C4-2B (cell line): ENCODE results near the gene KCNQ1.

Experiments
- H3K27ac ChIP-seq: fragments of 450-650 bp; 2 replicates; pipeline ENCODE4 v1.5.1; 2017
- ZFX ChIP-seq: fragments of 450-650 bp; IDR thresholded peaks from 2 replicates; pipeline ENCODE4 v1.6.1; 2017
- TF ChIP-seq, protein P1 (sequence below): fragments of 450-650 bp; conservative IDR thresholded peaks from 2 replicates; pipeline ENCODE4 v1.5.1; 2017; ENCODE audit warnings: mild to moderate bottlenecking

The KCNQ1 gene

DNA sequence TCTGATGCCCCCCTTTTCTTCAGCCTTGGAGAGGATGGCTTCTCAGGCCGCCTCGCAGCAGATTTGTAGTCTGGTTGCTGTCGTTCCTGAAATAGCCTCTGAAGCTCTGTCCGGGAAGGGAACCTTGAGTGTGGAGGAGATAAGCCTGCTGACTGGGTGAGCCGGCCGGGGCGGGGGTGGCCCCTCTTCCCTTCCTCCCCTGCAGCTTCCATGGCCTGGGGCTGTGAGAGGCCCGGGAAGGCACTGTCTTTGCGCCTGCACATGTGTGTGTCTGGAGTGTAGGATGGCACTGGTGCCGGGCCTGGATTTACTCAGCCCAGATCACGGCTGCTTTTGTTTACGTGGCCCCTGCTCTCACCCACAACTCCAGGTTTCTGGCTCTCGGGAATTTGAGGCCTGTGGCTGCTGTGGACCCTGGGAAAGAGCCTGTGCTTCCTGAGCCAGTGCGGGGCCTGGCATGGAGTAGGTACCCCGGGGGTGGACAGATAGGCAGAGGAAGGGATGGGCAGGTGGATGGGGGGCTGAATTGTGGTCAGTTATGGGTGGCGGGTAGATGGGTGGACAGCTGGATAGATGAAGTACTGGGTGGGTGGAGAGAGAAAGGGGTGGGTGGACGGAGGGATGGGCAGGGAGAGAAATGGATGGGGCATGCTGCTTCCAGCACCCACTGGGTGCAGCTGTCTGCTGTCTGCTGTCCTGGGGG, 16.6 kb downstream of the KCNQ1 start:
- no peak for TF ChIP-seq ZFX
- TF ChIP-seq, protein P1, sequence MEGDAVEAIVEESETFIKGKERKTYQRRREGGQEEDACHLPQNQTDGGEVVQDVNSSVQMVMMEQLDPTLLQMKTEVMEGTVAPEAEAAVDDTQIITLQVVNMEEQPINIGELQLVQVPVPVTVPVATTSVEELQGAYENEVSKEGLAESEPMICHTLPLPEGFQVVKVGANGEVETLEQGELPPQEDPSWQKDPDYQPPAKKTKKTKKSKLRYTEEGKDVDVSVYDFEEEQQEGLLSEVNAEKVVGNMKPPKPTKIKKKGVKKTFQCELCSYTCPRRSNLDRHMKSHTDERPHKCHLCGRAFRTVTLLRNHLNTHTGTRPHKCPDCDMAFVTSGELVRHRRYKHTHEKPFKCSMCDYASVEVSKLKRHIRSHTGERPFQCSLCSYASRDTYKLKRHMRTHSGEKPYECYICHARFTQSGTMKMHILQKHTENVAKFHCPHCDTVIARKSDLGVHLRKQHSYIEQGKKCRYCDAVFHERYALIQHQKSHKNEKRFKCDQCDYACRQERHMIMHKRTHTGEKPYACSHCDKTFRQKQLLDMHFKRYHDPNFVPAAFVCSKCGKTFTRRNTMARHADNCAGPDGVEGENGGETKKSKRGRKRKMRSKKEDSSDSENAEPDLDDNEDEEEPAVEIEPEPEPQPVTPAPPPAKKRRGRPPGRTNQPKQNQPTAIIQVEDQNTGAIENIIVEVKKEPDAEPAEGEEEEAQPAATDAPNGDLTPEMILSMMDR: no peak
- no peak overlapping the region for H3K27ac ChIP-seq

DNA sequence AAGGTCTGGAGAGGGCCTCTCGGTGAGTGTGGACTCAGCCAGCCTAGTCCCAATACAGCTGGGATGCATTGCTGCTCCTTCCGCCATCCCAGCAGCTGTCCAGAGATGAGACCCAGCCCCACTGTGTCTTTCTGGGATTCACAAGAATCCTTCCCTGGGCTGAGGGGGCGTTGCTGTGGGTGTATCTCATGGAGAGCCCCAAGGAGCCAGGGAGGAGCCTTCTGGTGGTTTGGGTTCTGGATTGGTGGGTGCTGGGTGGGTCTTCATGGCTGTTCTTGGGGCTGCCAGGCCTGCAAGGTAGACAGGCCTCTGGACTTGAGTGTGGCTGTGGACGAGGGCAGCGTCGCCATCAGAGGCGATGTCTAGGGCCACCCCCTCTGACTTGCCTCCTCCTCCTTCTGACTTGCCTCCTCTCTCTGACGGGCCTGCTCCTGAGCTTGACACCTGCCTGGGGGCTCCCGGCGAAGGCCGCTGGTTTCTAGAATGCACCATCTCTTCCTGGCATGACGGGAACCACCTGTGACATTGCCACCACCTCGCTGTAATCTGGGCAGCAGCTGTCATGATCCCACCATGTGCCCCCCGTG, 17.2 kb downstream of the KCNQ1 start:
- no peak for TF ChIP-seq ZFX
- H3K27ac ChIP-seq: no peak overlapping the region

DNA sequence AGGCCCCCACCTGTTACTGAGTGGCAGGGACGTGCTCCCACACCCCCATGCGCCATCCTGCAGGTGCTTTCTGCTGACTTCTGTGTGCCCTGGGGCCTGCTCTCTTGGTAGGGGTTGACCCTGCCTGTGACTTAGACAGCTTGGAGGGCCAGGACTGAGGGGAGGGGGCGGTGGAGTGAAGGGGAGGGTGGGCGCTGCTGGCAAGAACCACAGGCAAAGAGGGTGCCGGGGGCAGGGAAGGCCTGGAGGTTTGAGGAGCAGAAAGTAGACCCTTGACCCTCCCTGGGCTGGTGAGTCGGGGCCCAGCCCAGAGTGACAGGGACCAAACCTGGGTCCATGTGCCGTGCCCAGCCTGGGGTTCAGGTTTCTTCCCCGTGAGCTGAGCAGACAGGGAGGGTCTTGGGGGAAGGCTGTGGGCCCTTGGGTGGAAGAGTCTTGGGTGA, 17.8 kb downstream of the KCNQ1 start:
- H3K27ac ChIP-seq: no peak overlapping the region

DNA sequence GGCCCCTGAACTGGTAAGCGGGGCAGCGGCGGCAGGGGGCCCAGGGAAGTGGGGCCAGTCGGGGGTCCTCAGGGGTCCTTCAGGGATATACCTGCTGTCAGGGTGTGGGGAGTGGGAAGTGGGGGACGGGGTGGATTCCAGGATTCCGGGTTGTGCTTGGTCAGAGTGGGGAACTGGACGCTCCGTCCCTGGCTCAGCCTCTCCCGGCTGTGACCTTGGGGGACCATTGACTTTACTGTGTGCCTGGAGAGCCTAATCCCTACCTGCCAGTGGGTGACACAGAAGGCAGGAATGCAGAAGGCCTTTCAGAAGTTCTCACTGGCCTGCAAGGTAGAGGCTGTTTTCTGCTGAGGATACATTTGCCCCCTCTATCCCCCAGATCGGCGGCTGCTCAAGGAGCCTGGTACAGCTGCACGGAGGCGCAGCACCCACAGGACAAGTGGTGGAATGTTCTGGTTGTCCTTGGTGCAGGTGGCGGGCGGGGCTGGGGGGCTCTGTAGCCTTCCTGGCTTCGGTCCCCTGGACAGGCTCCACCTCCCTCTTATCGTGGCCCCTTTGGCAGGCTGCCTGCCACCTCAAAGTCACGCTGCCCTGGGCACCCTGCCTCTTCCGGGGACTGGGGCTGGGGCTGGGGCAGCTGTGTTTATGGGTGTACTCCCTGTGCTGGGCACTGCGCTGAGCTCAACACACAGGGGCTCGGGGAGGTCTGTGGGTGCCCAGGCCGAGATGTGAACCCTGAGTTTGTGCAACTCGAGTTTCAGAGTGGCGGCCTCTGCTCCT, 18.4 kb downstream of the KCNQ1 start:
- TF ChIP-seq ZFX: no peak
- TF ChIP-seq, protein P1: no peak
- no peak overlapping the region for H3K27ac ChIP-seq

More for the DNA sequence above, 17.8 kb downstream of the KCNQ1 start:
- TF ChIP-seq ZFX: no peak
- TF ChIP-seq, protein P1: no peak

DNA sequence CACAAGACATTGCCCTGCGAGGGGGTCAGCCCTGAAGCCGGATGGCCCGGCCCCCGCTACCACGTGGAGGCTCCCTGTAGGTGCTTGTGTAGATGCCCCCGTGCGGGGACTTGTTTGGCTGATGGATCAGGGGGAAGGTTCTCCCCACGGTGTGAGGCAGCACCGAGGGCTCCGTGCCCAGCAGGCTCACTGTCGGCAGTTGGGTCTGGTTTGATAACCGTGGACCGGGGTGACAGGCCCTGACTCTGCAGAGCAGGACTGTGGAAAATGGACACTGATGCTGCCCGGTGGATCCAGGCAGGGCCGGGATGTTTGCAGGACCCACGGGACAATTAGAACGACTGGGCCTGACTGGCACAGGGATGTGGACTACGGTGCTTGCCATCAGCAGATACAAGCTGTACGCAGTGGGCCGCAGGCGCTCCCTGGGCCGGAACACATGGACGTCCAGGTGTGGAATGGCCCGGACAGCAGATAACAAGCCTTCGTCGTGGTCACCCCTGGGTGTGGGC, 19.0 kb downstream of the KCNQ1 start:
- H3K27ac ChIP-seq: no peak overlapping the region
- TF ChIP-seq ZFX: no peak
- TF ChIP-seq, protein P1: no peak

DNA sequence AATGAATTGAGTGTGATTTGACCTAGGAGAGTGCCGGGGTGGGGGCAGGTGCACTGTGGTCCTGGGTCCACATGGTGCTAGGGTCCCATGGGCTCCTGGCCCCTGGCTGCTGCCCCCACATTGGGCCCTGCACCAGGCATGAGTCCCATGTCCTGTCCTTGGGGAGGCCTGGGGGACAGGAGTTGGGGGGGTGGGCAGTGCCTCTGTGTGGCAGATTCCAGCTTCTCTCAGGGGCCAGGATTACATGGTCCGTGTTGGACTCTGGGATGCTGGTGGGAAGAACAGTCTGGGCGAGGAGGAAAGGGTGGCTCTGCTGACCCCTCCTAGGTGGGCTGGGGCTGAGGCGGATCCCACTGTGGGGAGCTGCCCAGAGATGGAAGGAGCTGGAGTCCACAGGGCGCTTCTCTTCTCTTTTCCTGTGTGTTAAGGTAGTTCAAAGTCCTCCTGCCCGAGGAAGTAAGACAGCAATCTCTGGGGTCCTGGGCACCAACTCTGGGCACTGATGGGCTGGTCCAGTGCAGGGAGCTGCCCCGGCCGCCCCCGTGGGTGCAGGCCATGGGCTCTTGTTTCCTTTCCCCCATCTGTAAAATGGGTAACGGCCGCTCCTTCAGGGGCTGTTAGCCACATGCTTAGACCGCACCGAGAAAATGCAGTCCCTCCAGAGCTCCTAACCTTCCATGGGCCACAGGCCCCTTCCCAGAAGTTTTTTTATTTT, 19.8 kb downstream of the KCNQ1 start:
- H3K27ac ChIP-seq: no peak overlapping the region
- TF ChIP-seq, protein P1: no peak
- no peak for TF ChIP-seq ZFX
